ENCODE measurements around the gene NSUN6. TPM values are rescaled to one million over a fixed set of nuclear protein-coding genes. Genes with fewer than 3 reads are reported as not detected.

NSUN6 gene, protein sequence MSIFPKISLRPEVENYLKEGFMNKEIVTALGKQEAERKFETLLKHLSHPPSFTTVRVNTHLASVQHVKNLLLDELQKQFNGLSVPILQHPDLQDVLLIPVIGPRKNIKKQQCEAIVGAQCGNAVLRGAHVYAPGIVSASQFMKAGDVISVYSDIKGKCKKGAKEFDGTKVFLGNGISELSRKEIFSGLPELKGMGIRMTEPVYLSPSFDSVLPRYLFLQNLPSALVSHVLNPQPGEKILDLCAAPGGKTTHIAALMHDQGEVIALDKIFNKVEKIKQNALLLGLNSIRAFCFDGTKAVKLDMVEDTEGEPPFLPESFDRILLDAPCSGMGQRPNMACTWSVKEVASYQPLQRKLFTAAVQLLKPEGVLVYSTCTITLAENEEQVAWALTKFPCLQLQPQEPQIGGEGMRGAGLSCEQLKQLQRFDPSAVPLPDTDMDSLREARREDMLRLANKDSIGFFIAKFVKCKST
- 10 to 100 TPM in 3 of 4 donors, 1 to 10 TPM in 1; 8.6 to 69.3 (median 15.4) TPM for total RNA-seq

DNA sequence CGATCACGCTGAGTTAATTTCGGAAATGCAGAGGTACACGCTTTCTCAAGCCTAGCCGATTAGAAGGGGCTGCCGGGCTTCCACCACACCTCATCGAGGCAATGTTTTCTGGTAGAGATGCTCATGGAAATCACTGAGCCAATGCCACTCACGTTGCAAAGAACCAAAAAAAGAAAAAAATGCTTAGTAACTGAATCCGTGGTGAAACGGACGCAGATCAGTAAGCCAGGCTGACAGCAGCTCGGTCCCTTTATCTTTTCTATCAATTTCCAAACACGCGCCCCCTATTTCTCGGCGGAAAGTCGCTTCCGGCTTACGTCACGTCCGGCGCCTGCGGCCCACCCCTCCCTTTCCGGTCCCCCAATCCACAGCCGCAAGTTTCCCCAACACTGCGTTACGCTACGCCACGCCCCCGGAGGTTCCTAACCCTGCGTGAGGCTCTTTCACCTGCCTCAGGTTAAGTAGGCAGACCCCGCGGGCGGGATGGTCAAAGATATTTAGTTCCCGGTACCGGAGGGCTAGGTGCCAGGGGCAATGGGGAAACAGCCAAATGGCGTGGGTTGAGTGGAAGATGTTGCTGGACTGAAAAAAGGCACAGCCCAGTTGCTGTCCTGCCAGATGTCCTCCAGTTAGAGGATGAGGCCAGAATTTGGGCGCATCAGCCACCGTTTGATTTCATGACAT lies at the start of gene NSUN6:
TSS of gene NSUN6 (minus strand) at position 264 of the 684 bp plus-strand sequence. CDS start 384 bp downstream, outside the sequence.
- no peaks in the 10 kb centered on the region for H3K27me3 ChIP-seq
- intact Hi-C loops (cut with DNase I; ENCODE audit: low total_unique reads) = loop anchor here (2.0 kb wide), 1 partner anchor 35 kb away; no protein-coding TSS in a partner anchor
- H3K27ac ChIP-seq = peak within 1 kb of the TSS; percentile 87 to 89 (median 88)
- TF ChIP-seq, protein P1, sequence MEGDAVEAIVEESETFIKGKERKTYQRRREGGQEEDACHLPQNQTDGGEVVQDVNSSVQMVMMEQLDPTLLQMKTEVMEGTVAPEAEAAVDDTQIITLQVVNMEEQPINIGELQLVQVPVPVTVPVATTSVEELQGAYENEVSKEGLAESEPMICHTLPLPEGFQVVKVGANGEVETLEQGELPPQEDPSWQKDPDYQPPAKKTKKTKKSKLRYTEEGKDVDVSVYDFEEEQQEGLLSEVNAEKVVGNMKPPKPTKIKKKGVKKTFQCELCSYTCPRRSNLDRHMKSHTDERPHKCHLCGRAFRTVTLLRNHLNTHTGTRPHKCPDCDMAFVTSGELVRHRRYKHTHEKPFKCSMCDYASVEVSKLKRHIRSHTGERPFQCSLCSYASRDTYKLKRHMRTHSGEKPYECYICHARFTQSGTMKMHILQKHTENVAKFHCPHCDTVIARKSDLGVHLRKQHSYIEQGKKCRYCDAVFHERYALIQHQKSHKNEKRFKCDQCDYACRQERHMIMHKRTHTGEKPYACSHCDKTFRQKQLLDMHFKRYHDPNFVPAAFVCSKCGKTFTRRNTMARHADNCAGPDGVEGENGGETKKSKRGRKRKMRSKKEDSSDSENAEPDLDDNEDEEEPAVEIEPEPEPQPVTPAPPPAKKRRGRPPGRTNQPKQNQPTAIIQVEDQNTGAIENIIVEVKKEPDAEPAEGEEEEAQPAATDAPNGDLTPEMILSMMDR (IDR thresholded peaks at IDR 0.05) = peak in 2 of 5 experiments; percentile 16 to 28
- peak; percentile 77 for TF ChIP-seq POLR2A (IDR thresholded peaks at IDR 0.05)
- TF ChIP-seq POLR2AphosphoS5 (IDR thresholded peaks at IDR 0.05) = peak; percentile 84 to 88 (median 84)
- no peak for TF ChIP-seq EP300 (IDR thresholded peaks at IDR 0.05; ENCODE audit: low read depth)
- DNase-seq = peak; percentile 94
- WGBS, 2 donors (ENCODE audit: low coverage in 1 of 2) = 0% methylated on average over 7 to 39 of the region's 39 CpGs
- peaks cover 7 to 28% (median 14%) of the 10 kb centered on the region in 4 donors for H3K4me1 ChIP-seq
- H3K36me3 ChIP-seq = no peaks in the 10 kb centered on the region
- H3K9me3 ChIP-seq = no peaks in the 10 kb centered on the region
- H3K4me3 ChIP-seq = peak within 1 kb of the TSS; percentile 53 to 81 (median 62)
- in situ Hi-C loops (cut with MboI; ENCODE audit: low pct_ligation_motif_present in 1 of 4, low pct_unique_long_range_greater_than_20kb in 1 of 4, low sequenced_read_pairs in 3 of 4) = no loop called here

DNA sequence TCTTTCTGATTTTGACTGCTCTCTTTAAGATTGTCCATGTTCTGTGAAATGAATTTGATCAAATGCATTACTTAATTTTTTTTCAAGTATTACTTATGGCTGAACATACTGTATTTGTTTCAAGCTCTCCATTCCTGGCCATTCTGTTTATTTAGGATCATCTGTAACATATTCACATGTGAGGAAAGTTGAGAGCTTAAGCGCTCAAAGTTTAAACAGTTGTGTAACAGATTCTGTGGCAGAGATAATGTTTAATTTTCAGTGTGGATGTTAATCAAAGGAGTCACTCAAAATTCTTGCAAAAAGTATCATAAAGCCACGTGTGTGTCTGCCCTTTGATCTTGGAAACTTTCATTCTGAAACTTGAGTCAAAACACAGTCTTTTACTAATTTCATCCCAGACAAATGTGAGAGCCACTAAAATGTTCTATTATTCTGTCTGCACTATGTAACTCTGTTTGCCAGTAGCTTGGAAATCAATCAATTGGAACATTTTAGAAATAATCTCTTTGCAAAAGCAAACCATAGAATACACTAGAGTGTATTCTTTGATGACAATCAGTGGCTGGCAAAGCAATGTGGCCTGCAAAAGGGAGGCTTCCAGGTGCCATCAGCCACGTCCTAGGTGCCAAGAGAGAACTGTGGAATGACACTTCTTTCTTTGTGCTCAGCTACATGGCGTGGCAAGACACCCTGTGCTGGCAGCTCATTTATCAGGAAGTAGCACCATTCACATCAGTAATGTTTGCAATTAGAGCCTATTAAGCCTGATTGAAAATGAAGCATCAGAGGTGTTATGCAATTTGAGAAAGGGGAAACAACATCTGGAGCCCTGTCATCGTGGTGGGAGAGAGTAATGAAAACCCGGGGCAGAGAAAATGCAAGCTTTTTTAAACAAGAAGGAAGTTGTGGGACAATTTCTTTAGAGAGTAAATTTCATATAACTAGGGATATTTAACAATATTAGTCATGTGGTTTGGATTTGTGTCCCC lies 48.8 kb upstream of the NSUN6 start:
- Histone ChIP-seq H3K27ac (no peak overlapping the region), H3K36me3 (no peaks in the 10 kb centered on the region), H3K4me3 (no peak overlapping the region), H3K4me1 (no peaks in the 10 kb centered on the region), H3K27me3 (no peaks in the 10 kb centered on the region), H3K9me3 (no peaks in the 10 kb centered on the region)
- in situ Hi-C loops (cut with MboI; ENCODE audit: low pct_ligation_motif_present in 1 of 4, low pct_unique_long_range_greater_than_20kb in 1 of 4, low sequenced_read_pairs in 3 of 4) (no loop called here), intact Hi-C loops (cut with DNase I; ENCODE audit: low total_unique reads) (no loop called here)
- TF ChIP-seq POLR2A (IDR thresholded peaks at IDR 0.05) (no peak), EP300 (IDR thresholded peaks at IDR 0.05; ENCODE audit: low read depth) (no peak), POLR2AphosphoS5 (IDR thresholded peaks at IDR 0.05) (no peak)
- TF ChIP-seq, protein P1 (IDR thresholded peaks at IDR 0.05) = no peak
- no peak for DNase-seq
- 47 to 50% methylated on average over 4 to 6 of the region's 6 CpGs for WGBS, 2 donors (ENCODE audit: low coverage in 1 of 2)

DNA sequence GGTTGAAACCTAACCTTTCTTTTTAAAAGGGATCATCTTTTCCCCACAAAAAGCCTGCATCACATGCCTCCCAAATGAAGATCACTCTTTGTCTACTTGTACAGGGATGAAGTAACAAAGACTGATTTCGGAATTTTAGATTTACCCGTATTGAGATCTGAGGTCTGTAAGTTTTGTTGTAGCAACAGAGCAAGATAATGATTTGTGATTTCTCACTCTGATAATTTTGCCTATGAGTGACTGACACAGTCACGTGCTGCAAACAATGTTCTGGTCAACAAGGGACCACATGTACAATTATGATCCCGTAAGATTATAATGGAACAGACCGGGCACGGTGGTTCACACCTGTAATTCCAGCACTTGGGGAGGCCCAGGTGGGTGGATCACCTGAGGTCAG lies 39.2 kb upstream of the NSUN6 start:
- Histone ChIP-seq H3K9me3 (no peaks in the 10 kb centered on the region), H3K36me3 (no peaks in the 10 kb centered on the region), H3K27me3 (no peaks in the 10 kb centered on the region), H3K27ac (no peak overlapping the region), H3K4me3 (no peak overlapping the region), H3K4me1 (no peaks in the 10 kb centered on the region)
- in situ Hi-C loops (cut with MboI; ENCODE audit: low pct_ligation_motif_present in 1 of 4, low pct_unique_long_range_greater_than_20kb in 1 of 4, low sequenced_read_pairs in 3 of 4) = no loop called here
- DNase-seq = no peak
- WGBS, 2 donors (ENCODE audit: low coverage in 1 of 2) = 72 to 93% methylated on average over 2 to 6 of the region's 6 CpGs
- intact Hi-C loops (cut with DNase I; ENCODE audit: low total_unique reads) = no loop called here
- TF ChIP-seq POLR2AphosphoS5 (IDR thresholded peaks at IDR 0.05) (no peak), EP300 (IDR thresholded peaks at IDR 0.05; ENCODE audit: low read depth) (no peak), POLR2A (IDR thresholded peaks at IDR 0.05) (no peak)
- TF ChIP-seq, protein P1 (IDR thresholded peaks at IDR 0.05) = no peak

Data from transverse colon (tissue), 4 donors.